Esophagus mucosa (tissue), 1 donor: ENCODE measurements around the gene THADA. TPM values are rescaled to one million over a fixed set of nuclear protein-coding genes. Genes with fewer than 3 reads are reported as not detected.
"Not testable (repeated sequence)": the region's sequence is repeated elsewhere in the genome, so short reads cannot be mapped to it uniquely, and the experiment has no call there.

Experiments
- ATAC-seq: fragments of 200-7000 bp; cut with Tn5 transposase; one replicate; pipeline ENCODE4 v1.9.1; 2020
- total RNA-seq: library from RNA; stranded (reverse); gene quantifications from one replicate; pipeline ENCODE4 v1.2.4, GENCODE V29; 2023
- donor health status: DM: yes; HTN: yes; CAD: no.

Gene THADA
- 20.8 TPM for total RNA-seq

DNA sequence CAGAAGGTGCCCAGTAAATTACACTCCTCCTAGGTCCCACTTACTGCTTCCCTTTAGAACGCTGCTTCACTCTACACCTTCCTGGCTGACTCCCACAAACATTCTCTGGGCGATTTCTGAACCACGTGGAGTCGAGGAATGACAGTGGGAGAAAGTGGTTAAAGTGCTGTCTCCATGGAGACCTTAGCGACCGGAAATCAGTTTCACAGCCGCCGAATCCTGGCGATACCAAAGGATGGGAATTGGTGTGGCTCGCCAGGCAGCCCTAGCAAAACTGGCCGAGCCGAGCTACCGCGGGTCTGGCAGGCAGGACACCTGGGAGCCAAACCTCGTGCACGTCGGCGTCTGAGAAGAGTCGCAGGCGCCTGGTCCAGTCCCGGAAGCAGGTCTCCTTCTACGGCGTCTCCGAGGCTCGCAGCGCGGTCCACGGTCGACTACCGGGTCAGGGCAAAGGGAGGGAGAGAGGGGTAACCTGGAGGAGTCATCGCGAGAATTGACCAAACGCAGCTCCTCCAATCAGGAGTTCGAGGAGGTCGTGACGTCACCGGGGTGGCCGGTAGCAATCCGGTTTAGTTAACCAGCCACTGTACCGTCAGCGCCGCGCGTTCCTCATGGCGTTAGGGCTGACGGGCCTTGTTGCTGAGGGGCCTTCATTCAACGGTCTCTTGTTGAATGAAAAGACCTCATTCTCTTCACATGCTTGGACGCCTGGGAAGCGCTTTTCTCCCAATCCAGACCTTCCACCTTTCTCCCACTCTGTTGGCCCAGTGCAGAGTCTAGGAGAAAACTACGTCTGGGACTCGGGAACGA lies at the start of gene THADA:
Gene THADA, minus strand, starts transcription at position 436 of the 810 bp plus-strand sequence. CDS start 3,646 bp downstream, outside the sequence.
- ATAC-seq = peak; percentile 100

DNA sequence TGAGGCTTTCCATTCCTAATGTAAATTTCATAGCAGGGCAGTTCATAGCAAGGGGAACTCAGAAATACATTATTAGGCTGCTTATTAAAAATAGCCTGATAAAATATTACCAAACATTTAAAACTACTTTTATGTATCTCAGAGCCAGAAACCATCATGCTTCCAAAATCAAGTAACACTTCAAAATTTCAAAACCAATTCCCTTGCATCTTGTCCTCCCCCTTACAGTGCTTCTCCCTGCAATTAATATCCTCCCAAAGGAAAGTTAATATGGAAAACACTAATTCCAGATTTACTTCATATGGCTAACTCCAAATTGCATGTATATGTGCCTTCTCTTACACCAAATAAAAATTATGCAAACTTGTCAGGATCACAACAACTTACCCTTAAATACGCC lies 47.8 kb upstream of the THADA start:
- no peak for ATAC-seq

- ATAC-seq = no peak
Measured at GRCh38 chr2:43642363-43642762, 46.5 kb upstream of the THADA start.

- peak; percentile 99 for ATAC-seq
Measured at GRCh38 chr2:43637030-43637803, 41.4 kb upstream of the THADA start, which contains the start of gene PLEKHH2. Gene PLEKHH2 (plus strand): TSS chr2:43637260. CDS start chr2:43644674, 7,414 bp downstream.

DNA sequence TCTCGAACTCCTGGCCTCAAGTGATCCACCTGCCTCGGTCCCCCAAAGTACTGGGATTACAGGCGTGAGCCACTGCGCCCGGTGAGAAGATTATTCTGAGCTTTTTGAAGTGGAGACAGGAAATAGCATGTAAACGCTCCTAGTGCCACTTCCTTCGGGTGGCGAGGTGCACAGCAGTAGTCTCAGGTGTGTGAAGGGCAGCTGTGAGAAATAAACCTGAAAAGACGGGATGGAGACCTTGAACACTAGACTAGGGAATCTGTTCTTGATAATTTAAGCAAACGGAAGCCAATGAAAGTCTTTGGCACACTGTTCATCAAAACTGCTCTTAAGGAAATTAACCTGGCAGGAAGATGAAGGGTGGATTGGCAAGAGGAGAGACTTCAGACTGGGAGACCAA lies 40.8 kb upstream of the THADA start:
- no peak for ATAC-seq

DNA sequence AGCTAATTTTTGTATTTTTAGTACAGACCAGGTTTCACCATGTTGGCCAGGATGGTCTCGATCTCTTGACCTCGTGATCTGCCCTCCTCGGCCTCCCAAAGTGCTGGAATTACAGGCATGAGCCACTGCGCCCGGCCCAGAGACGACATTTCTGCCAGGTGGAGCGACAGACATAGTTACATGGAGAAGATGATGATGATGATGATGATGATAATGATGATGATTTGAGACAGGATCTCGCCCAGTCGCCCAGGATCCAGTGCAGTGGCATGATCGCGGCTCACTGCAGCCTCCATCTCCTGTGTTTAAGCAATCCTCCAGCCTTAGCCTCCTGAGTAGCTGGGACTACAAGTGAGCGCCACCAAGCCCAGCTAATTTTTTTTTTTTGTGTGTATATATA lies 40.3 kb upstream of the THADA start:
- ATAC-seq = not testable (repeated sequence)

- peak; percentile 53 for ATAC-seq
Measured at GRCh38 chr2:43634604-43635306, 38.9 kb upstream of the THADA start.

- no peak for ATAC-seq
Measured at GRCh38 chr2:43631618-43632317, 35.9 kb upstream of the THADA start.

DNA sequence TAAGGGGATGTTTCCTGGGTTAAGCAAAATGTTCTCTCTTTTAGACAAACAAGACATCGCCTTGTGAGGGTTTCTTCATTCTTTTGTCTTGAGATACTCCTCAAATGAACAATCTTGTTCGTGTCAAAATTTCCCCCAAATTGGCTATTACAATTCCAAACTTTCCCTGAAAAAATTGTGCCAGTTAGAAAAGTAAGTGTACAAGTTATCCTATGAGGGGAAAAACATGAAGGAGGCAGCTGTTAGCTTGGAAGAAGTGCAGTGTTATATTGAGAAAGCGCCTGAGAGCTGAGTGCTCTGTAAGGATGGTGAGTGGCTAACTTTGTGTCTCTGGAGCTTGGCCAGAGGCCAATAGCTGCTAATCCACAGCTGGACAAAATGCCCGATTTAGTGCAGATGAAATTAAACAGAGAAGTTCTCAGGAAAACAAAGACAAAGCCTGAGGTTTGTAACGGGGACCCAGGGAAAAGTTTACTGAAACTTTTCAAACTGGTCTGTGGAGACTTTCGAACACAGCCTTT lies 27.2 kb upstream of the THADA start:
- ATAC-seq = no peak

GRCh38 chr2:43619511-43619910 lies 23.7 kb upstream of the THADA start:
- ATAC-seq = no peak

DNA sequence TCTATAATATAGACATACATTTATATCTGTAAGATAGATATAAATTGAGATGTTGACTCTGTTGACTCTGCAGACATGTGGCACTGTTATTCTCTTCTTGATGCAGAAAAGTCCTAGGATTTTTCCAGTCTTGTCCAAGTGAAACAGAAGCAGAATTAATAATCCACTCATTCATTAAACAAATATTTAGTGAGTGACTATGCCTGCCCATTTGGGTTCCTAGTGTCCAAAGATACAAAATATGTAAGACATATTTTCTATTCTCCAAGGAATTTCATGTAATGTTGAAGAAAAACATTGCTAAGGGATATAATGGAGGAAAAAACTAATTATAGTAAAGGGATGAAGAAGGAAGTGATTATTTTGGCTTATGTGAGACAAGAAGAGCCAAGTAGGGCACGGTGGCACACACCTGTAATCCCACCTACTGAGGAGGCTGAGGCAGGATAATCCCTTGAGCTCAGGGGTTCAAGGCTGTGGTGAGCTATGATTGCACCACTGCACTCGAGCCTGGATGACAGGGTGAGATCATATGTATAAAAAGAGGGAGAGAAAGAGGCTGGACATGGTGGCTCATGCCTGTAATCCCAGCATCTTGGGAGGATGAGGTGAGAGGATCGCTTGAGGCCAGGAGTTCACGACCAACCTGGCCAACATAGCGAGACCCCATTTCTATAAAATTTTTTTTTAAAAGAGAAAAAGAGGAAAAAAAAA lies 21.3 kb upstream of the THADA start:
- ATAC-seq = no peak

DNA sequence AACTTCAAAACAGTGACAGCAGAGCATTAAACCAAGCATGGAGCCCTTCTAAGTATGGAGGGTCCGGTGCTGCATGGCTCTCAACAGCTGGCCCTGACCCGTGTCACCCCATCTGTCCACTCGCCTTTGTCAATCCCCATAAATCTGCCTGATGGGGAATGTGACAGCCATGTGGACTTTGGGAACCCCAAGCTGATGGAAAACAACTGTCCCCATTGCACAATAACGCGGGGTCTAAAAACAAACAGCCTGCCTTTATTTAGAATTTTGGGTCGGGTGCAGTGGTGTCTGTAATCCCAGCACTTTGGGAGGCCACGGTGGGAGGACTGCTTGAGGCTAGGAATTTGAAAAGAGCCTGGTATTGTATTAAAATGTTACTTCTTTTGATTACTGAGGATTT lies 17.1 kb upstream of the THADA start:
- ATAC-seq = no peak

GRCh38 chr2:43611987-43612894 lies 16.4 kb upstream of the THADA start:
- ATAC-seq = peak; percentile 86

GRCh38 chr2:43610361-43610760 lies 14.5 kb upstream of the THADA start:
- ATAC-seq = no peak

DNA sequence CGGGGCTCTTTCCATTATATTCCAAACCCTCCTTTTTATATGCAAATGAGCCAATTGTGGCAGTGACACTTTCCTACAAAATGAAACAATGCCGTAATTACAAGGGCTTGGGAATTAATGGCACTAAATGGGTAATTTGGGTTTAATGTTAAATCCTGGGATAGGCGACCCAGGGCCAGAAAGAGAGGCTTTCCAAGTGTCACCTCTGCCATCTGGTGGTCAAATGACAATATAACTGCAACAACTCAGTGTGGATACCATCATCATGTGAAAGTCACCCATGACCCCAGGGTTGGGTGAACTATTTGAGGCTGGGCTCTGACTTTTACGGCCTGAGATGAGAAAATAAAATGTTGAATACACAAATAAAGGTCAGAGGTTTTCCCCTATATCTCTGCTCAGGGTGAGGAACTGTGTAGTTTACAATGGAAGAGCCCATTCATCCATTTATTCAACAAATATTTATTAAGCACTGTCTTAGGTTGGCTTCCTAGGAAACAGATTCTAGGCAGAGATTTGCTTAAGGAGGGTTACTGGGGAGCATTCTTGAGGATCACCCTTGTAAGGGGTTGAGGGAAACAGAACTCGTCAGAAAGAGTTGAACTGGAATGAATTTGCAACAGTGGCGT lies 13.6 kb upstream of the THADA start:
- peak; percentile 66 for ATAC-seq

DNA sequence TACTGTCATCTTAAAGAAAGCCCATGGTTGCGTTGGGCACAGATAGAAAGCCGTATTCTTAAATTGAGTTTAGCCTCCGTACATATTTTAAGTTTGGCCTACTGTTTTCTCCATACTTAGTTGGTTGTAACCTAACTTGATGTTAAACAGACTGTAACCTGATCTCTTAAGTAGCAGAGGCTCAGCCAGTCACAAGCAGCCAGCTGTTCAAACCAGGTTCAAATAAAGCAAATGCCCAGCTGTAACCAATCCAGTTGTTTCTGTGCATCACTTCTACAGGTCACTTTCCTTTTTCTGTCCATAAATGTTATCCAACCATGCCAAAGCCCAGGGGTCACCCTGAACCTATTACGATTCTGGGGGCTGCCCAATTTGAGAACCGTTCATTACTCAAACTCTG lies 10.0 kb upstream of the THADA start:
- no peak for ATAC-seq

GRCh38 chr2:43605079-43605655 lies 9.3 kb upstream of the THADA start:
- peak; percentile 68 for ATAC-seq

- no peak for ATAC-seq
Measured at GRCh38 chr2:43604674-43605073, 8.8 kb upstream of the THADA start.

- not testable (repeated sequence) for ATAC-seq
Measured at GRCh38 chr2:43600596-43600995, 4.8 kb upstream of the THADA start.

- no peak for ATAC-seq
Measured at GRCh38 chr2:43594875-43595274, 963 bp downstream of the THADA start.
